ENCODE data around the gene L3MBTL2.

Gene L3MBTL2

DNA sequence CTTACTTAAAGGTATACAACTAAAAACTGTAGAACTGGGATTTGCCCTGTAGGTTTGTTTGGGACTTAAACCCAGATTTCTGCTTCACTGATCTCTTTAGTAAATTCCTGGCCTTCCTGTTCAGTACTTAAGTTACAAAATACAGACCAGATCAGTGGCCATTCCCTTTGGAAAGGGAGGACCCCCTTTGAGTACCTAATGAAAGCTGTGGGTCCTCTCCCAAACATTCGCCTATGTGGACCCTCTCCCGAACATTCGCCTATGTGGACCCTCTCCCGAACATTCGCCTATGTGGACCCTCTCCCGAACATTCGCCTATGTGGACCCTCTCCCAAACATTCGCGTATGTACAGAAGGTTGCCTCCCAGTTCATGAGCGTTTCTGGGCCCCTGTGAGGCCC, 10.3 kb downstream of the L3MBTL2 start:
- DNase-seq (ENCODE audit: low read depth): no peak

DNA sequence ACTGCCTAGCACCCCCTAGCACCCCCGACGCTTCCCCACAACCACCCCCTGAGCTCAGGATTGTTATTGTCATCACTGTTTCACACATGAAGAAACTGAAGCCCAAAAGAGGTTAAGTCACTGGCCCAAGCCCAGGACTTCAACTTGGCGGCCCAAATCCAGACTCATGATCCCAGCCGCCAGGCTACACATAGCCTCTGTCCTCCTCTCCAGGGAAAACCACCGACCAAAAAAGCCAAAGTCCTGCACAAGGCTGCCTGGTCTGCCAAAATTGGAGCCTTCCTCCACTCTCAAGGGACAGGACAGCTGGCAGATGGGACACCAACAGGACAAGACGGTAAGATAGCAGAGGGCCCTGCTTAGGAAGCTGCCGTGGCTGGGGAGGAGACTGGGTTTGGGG, 10.8 kb downstream of the L3MBTL2 start:
- no peak for DNase-seq (ENCODE audit: low read depth)

DNA sequence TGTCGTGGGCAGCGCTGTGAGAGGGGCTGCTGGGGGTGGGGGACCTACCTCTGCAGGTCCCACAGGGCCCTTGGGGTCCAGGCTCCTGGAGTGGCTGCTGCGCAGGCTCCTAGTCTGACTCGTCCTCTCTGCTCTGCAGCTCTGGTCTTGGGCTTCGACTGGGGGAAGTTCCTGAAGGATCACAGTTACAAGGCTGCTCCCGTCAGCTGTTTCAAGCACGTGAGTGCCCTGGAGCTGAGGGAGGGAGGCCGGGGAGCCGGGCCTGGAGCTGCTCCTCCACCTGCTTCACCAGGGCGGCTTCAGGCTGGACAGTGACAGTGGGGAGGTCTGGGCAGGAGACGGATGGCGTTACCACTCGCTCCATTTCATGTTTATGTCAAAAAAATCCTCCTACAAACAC, 11.9 kb downstream of the L3MBTL2 start:
- no peak for DNase-seq (ENCODE audit: low read depth)

DNA sequence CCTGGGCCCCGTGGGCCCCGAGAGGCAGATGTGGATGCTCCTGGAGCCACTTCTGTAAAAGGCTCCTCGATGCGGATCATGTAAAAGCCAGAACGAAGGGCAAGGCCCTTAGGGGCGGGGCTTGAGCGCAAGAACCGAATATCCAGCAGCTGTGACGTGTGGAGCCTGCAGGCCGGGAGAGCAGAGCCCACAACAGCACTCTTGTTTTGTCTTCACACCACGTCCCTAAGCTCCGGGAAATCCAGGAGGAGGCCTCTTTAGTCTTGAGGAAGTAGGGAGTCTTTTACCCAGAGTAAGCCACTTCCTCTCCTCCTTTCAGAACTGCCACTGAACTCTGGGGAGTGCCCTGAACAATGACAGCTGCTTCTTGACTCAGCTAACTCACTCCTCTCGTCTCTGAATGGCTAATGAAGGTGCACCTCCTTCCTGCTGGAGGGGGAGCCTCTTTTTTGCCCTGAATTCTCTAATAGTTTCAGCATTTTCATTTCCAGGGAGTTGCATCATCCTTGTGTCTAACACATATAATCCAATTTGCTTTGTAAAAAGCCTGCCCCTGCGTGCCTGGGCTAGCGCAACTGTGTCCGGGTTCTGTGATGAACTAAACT, 12.5 kb downstream of the L3MBTL2 start:
- peak; percentile 83 for DNase-seq (ENCODE audit: low read depth)

DNA sequence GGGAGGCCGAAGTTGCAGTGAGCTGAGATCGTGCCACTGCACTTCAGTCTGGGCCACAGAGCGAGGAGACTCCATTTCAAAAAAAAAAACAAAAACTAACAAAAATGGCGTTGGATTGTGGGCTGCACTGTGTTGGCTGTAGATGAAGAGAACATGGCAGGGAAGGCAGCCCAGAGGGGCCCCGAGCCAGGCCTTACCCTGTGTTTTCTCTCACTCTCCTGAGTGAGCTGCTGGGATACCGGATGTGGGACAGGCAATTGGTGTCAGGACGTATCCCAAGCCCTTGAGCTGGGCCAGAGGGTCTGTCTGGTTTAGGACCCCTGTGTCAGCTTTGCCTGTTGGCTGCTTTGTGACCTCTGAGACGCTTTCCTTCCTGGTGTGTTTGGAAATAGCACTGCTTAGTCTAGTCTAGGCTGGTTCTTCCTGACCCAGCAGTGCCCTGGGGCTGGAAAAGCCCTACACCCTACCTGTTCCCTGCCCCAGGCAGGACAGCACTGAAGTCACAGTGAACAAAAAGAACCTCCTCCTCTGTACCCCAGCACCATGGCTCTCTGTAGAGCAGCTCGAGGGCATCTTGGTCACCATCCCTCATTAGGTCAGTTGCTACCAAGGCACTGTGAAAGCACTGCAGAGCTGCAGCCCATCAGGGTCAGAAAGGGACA, 17.9 kb downstream of the L3MBTL2 start:
- no peak for DNase-seq (ENCODE audit: low read depth)

DNA sequence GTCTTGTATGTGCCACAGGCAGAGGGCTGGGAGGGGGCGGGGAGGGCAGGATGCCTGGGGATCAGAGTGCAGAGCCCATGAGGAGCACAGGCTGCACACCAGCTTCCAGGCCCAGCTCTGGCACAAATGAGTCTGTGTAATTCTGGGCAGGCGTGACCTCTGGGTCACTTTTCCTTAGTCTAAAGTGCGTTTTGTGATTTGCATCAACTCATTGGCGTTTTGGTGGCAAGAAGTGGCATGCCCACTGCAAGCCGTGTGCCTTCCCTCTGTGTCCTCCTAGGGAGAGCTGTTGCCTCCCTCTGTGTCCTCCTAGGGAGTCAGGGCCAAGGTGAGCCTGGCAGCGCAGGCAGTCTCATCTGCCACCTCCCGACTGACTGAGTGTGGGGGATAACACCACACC, 18.4 kb downstream of the L3MBTL2 start:
- no peak for DNase-seq (ENCODE audit: low read depth)

DNA sequence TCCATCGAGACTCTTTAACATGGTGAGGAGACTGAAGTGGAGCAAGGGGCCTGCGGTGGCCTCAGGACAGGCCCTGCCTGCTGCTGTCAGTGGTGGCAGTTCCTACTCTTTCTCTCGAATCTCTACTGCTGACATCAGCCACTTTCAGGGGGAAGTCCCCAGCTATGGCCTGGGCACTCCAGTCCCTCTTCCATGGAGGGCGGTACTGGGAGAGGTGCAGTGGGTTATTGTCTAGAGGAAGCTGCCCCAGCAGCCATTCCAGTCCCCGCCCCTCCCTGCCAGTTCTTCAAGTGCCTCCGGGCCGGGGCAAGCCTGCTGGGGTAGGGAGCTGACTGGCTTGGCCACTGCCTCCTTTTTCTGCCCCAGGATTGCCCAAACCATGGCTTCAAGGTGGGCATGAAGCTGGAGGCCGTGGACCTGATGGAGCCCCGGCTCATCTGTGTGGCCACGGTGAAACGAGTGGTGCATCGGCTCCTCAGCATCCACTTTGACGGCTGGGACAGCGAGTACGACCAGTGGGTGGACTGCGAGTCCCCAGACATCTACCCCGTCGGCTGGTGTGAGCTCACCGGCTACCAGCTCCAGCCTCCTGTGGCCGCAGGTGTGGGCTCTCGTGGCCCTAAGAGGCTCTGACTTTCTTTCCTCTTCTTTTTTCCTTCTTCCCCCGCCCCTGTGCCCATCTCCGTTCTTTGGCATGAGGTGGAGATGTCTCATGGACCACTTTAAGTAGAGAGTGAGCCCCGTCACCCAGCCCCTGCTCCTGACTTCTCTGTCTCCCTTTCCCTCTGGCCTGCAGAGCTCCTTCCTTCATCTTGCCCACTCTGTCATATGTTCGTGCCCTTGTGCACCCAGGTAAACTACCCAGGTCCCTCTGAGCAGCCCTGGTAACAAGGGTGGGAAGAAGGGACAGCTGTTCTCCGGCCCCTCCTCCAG, 21.9 kb downstream of the L3MBTL2 start:
- no peak for DNase-seq (ENCODE audit: low read depth)

DNA sequence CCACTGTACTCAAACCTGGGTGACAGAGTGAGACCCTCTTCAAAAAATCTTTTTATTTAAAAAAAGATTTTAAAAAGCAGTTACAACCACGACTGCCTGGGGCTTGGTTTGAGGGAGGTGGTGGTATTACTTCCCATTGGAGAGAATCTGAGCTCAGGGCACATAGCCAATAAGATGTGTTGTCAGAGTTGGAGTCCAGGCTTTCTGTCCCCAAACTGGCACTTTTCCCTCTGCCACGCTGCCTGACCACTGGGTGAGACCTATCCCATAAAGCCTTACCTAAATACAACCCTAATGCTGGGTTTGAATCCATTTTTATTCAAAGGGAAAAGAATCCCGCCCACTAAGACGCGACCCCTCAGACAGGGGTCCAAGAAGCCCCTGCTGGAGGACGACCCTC, 24.1 kb downstream of the L3MBTL2 start:
- no peak for DNase-seq (ENCODE audit: low read depth)

DNA sequence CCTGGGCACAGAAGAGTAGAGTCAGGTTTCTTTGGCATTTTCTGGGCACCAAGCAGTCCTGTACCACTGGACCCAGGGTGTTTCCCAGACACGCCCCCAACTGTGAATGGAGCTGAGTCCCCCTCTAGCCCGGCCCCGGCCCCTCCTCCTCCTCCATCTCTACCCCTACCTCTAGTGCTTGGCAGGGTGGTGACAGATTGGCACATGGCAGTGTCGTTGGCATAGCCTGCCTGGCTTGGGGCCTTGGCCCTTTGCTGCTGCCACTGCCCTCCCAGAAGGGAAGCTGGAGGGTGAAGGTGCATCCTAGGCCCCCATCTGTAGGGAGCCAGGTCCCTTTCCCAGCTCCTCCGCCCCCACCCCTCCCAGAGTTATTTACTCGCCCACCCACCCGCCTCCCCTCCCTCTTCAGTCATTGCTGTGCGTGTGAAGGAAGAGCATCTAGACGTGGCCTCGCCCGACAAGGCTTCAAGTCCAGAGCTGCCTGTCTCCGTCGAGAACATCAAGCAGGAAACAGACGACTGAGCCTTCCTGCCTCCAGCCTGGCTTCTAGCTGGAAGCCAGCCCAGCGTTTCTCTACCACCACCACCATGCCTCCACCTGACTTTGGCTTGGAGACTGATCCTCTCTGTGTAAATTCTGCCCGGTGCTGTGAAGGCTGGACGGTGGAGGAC, 24.8 kb downstream of the L3MBTL2 start:
- no peak for DNase-seq (ENCODE audit: low read depth)

DNA sequence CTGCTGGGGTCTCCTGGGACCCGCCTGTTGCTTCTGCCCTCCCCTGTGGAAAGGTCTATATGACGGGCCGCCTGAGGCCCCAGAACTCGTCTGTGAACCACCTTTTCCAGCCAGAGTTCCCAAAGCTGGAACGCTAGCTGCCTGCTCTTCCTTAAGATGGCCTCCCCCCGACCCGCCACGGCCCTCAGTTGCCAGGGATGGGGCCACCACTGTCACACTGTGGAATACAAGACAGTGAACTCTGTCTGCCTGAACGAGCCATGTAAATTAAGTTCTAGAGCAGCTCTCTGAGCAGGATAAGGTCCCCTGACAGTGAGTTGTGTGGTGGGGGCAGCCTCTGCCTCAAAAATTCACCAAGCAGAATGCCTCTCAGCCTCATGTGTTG, 25.3 kb downstream of the L3MBTL2 start:
- DNase-seq (ENCODE audit: low read depth): no peak

DNA sequence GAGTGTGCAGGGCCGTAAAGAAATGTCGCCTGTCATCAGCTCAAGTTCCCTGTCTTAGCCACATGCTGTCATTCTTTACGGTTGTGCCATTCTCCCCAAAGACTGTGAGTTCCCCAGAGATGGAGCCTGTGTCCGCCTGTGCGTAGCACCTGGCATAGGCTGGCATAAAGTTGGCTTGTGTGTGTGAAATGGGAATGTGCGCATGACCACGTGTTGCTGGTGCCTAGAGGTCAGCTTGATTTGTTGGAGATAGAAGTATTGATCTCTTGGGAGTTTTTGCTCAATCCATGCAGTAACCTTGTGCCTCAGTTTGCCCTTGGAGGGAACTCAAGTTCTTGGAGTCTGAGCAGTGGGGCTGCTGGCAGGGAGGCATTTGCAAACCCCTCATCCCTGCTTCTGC, 26.3 kb downstream of the L3MBTL2 start:
- DNase-seq (ENCODE audit: low read depth): no peak

DNA sequence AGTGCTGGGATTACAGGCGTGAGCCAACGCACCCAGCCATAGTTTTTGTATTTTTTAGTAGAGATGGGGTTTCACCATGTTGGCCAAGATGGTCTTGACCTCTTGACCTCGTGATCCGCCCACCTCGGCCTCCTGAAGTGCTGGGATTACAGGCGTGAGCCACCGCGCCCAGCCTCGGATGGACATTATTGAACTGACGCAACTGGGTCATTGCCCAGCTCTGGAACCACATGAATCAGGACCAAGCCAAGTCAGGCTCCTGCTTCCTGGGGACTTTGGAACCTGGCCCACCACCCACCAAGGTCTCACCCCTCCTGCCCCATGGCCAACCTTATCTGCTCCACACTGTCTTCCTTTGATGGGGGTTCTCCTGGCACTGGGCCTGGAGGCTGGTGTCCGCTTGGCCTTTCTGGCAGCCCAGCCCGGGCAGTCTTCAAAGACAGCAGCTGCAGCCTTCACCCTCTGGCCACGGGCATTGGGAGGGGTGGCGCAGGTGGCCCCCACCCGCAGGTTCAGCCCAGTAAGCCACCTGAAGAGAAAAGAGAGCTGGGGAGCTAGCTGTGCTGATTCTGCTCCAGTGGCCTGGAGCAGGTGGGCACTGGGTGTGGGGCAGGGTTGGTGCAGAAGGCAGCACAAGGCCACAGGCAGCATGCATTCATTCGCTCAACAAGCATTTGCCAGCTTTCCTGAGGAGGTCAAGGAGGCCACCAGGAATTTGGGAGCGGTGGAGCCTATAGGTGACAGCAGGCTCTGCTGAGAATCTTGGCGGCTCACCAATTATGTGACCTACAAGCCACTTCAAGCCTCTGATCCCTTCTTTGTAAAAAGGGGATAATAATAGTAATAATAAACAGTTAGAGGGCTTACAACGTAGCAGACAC, 29.9 kb downstream of the L3MBTL2 start:
- no peak for DNase-seq (ENCODE audit: low read depth)

DNA sequence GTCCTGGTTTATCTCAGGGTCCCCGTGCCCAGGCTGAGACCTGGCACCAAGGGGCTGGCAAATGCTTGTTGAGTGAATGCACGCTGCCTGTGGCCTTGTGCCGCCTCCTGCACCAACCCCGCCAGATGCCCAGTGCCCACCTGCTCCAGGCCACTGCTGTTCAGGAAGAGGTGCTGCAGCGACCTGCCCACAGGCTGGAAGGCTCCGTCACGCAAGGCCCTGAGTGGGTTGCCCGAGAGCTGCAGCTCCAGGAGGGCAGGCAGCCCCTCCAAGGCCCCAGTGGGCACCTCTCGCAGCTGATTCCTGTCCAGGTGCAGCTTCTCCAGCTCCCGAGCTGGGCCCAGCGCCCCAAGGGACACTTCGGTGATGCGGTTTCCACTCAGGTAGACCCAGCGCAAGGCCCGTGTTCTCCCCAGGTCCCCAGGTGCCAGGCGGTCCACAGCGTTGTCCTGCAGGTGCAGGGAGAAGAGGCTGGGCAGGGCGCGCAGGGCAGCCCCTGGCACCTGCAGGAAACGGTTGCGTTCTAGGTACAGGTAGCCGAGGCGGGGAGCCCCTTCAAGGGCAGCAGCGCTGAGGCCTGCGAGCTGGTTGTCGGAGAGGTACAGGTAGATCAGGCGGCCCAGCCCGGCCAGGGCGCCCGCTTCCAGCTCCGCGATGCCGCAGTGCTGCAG, 32.1 kb downstream of the L3MBTL2 start:
- DNase-seq (ENCODE audit: low read depth): no peak

DNA sequence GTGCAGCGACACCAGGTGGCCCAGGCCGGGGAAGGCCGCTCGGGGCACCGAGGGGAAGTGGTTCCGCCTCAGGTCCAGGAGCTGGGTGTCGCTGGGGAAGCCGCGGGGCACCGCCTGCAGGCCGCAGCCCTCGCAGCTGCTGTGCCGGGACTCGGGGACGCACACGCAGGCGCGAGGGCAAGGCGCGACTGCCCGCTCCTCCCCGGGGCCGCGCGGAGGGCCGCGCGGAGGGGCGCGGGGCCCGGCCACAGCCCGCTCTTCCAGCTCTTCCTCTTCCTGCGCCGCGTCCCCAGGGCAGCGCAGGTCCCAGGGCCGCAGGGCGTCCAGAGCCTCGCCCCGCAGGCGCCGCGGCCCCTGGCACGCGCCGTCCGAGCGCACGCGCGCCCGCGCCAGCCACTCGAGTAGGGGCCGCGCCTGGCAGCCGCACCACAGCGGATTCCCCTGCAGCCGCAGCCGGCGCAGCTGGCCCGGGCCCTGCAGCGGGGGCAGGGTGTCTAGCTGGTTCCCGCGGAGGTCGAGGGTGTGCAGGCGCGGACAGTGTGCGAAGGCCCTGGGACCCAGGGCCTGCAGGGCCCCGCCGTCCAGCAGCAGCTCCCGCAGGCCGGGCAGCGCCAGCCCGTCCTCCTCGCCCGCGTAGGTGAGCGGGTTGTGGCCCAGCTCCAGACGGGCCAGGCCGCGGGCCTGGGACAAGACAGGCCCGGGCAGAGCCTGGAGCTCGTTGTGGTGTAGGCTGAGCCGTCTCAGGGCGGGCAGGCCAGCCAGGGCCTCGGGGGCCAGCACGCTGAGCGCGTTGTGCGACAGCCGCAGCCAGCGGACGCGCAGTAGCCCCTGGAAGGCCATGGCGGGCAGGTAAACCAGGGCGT, 32.8 kb downstream of the L3MBTL2 start:
- no peak for DNase-seq (ENCODE audit: low read depth)

DNA sequence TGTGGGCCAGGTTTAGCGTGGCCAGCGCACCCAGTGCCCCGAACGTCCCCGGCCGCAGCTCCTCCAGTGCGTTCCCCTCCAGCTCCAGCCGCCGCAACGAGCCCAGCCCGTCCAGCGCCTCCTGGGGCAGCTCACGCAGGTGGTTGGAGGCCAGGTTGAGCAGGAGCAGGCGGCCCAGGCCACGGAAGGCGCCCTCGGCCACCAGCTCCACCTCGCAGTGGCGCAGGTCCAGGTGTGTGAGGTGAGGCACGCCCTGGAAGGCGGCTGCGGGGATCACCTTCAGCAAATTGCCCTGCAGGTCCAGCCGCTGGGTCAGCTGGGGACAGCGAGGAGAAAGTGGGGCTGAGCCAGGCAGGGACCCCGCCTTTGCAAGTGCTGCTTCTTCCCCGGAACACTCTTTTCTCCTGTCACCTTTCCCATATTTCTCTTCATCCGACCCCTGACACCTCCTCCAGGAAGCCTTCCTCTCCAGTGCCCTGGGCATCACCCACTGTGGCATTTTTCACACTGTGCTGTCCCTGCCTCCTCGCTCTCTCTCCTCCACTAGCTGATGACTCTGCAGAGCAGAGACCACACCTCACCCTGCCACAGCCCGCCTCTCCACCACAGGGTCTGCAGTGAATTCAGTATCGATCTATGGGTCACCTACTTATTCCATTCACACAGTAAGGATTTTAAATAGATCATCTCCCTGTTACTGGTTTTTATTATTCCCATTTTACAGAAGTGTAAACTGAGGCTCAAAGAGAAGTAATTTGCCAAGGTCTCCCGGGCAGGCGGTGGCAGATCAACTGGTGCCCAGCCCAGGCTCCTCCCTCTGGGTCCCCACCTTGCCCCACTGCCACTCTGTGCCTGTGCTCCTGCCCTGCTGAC, 33.7 kb downstream of the L3MBTL2 start:
- no peak for DNase-seq (ENCODE audit: low read depth)

DNA sequence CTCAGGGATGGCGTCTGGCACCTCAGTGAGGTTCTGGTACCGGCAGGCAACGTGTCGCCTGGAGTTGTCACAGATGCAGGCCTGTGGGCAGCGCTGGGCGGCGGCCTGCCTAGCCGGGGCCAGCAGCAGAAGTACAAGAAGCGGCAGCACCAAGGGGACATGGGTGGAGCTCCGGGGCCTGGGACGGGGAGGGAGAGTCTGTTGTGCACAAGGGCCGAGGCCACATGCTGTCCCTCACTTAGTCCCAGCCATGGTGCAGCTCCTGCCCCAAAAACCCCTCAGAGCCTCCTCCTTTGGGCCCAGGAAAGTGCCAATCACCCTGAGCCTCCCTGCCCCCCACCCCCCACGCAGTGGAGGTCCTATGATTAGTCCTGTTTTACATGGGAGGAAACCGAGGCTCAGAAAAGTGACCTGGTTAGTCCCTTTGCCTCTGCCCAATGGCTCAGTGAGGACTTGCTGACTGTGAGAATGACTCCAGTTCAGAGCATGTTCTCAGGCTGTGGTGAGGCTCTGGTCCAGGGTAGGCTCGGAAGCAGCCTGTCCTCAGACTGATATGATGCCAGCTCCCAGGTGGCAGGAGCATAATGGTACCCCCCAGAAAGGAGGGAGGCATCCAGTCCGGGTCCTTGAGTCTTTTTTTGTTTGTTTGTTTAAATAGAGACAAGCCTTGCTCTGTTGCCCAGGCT, 34.5 kb downstream of the L3MBTL2 start:
- DNase-seq (ENCODE audit: low read depth): no peak

DNA sequence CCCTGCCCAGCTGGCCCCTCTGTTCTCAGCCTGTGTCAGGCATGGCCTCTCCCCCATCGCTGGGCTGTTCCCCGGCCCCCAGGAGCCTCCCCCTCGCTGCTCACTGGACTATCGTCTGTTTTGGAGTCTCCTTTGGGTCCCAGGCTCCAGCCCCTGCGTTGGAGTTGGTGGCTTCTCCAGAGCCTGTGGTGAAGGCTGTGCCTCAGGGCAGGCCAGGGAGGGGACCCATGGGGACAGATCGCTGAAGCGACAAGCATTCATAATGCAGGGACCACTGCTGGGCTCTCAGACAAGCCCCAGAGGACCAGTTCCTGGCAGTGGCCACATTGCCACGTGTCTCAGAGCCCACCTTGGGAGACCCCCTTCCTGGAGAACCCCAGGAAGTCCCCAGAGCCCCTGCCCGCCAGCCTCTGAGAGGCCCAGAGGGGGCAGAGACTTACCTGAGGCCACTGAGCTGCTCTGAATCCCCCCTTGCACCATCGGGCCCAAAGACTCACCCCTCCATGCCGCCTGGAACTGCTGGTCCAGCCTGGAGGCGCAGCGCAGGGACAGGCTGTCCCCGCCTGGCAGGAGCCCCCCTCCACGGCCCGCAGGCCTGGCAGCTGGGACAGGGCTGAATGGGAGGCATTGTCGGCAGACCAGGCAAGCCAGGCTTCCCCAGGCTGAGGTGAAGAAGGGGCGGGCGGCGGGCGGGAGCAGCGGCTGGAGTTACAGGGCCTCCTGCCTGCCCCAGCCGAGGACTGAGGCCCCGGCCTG, 35.4 kb downstream of the L3MBTL2 start, which contains the start of gene CHADL:
TSS of gene CHADL (minus strand) at position 555 of the 756 bp plus-strand sequence. CDS start at position 505, 50 bp downstream.
- no peak for DNase-seq (ENCODE audit: low read depth)

All from GM04504 (cell line).